K562 (cell line): ENCODE data around the gene HOXB3. TPM values are rescaled to one million over a fixed set of nuclear protein-coding genes. Genes with fewer than 3 reads are reported as not detected.

Experiments used
- CBX5 ChIP-seq: IDR thresholded peaks from 2 replicates; pipeline ENCODE4 v1.6.1; 2014; ENCODE audit warnings: low read depth, borderline replicate concordance
- HMGN3 ChIP-seq: IDR thresholded peaks from 2 replicates; pipeline ENCODE4 v1.6.1; 2011; ENCODE audit warnings: borderline replicate concordance, low read depth, mild to moderate bottlenecking, mixed read lengths, low read length; ENCODE audit not compliant: insufficient read length; ENCODE audit errors: extremely low read depth
- KDM5B ChIP-seq: fragments of 200-600 bp; sonication (generic); IDR thresholded peaks from 2 replicates; pipeline ENCODE4 v1.6.1; 2012; ENCODE audit warnings: low read depth, mild to moderate bottlenecking, moderate library complexity, low read length, control low read depth, inconsistent platforms; ENCODE audit not compliant: insufficient replicate concordance
- NFIC ChIP-seq: fragments of 450-650 bp; IDR thresholded peaks from 2 replicates; pipeline ENCODE4 v1.6.1; 2017; ENCODE audit warnings: mild to moderate bottlenecking, inconsistent platforms
- PCBP1 ChIP-seq: fragments of 200-400 bp; formaldehyde crosslinking; IDR thresholded peaks from 2 replicates; pipeline ENCODE4 v1.6.1; 2018; ENCODE audit warnings: mild to moderate bottlenecking, low read depth, low read length; ENCODE audit not compliant: poor library complexity, severe bottlenecking
- POLR2A ChIP-seq: fragments of 450-650 bp; conservative IDR thresholded peaks from 2 replicates; pipeline ENCODE4 v1.6.1; 2016
- SIN3A ChIP-seq, 2 experiments: fragments of 150-350 bp in 1 of 2; IDR thresholded peaks; 2 replicates each; pipeline ENCODE4 v1.6.1; 2011 to 2016; ENCODE audit warnings: borderline replicate concordance in 2 of 2, low read depth in 2 of 2, low read length in 2 of 2, mild to moderate bottlenecking in 2 of 2, moderate library complexity in 2 of 2; ENCODE audit not compliant: control insufficient read depth in 1 of 2
- ZNF165 ChIP-seq: fragments of 250-450 bp; sonication (Bioruptor Pico); IDR thresholded peaks from 2 replicates; pipeline ENCODE4 v1.4.0; 2020; ENCODE audit warnings: borderline replicate concordance
- ZNF507 ChIP-seq: conservative IDR thresholded peaks from 2 replicates; pipeline ENCODE4 v1.6.1; 2017; ENCODE audit warnings: missing genetic modification characterization, missing compliant biosample characterization
- polyA plus RNA-seq, 8 experiments: library from polyadenylated mRNA; depleted of rRNA in 4 of 8; stranded (reverse) in 5 of 8; unstranded in 3 of 8; fragments of >200 nt; fragmentation: Nextera tagmentation in 2 of 8; fragmentation: Illumina TruSeq in 1 of 8; extraction: Ambion mirVana in 2 of 8; extraction: Trizol in 1 of 8; gene quantifications; 2 replicates each; pipeline versions ENCODE4 v1.2.1 to v1.2.3, GENCODE V29; 2011 to 2014; ENCODE audit warnings: inconsistent platforms in 1 of 8, missing spikeins in 1 of 8
- total RNA-seq, 7 experiments: library from RNA; depleted of rRNA in 6 of 7; stranded (reverse); fragments of >200 nt in 6 of 7; fragmentation: Illumina TruSeq in 2 of 7; extraction: Trizol in 2 of 7; gene quantifications; 2 replicates each; pipeline versions ENCODE4 v1.2.1 to v1.2.3, GENCODE V29; 2011 to 2021; ENCODE audit warnings: low replicate concordance in 1 of 7
- TF ChIP-seq, protein P1 (sequence below), 2 experiments: fragments of 450-650 bp in 1 of 2; sonication (generic) in 1 of 2; formaldehyde crosslinking in 1 of 2; IDR thresholded peaks; 2 replicates each; pipeline versions ENCODE4 v1.7.1 to v1.9.0; 2016 to 2022; ENCODE audit warnings: inconsistent platforms in 1 of 2, mild to moderate bottlenecking in 1 of 2, missing genetic modification reagents in 1 of 2
- TF ChIP-seq, protein P2 (sequence below), 2 experiments: IDR thresholded peaks in 1 of 2; conservative IDR thresholded peaks in 1 of 2; 2 replicates each; pipeline ENCODE4 v1.6.1; 2016; ENCODE audit warnings: low read depth in 2 of 2, mild to moderate bottlenecking in 1 of 2, missing compliant biosample characterization in 1 of 2, missing genetic modification characterization in 1 of 2, moderate library complexity in 1 of 2
- TF ChIP-seq, protein P3 (sequence below): fragments of 200-800 bp; sonication (Bioruptor generic); IDR thresholded peaks from 2 replicates; pipeline ENCODE4 v1.6.1; 2017; ENCODE audit warnings: missing genetic modification characterization, missing compliant biosample characterization

Gene HOXB3
- total and polyA plus RNA-seq, 9 of the 15 experiments (the other 6 are each of a cell fraction or from before 2014, with no cell fraction given) = 2.4 to 41.3 (median 20.2) TPM

DNA sequence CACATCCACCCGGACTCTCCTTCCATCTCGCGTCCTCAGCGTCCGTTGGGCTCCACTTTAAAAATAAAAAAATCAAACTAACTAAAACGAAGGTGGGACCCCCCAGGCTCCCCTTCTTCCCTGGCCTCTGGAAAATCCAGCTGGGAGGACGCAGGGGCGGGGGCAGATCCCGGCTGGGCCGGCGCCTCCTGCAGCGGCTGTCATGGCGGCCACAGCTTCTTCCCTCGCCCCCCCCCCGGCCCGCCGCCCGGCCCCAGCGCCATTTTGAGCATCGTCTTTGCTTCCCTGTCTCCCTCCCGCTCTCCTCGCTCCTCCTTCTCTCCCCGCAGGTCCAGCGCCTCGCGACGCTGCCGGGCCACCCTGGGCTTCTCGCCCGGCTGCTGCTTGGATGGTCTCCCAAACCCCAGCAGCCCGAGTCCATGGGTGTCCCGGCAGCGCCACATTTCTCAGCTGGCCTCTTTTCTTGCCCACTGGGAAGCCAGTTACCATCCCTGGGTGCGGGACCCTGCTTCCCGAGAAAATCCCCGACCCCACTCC is 48.4 kb downstream of the HOXB3 start (continued):
- TF ChIP-seq, protein P1, sequence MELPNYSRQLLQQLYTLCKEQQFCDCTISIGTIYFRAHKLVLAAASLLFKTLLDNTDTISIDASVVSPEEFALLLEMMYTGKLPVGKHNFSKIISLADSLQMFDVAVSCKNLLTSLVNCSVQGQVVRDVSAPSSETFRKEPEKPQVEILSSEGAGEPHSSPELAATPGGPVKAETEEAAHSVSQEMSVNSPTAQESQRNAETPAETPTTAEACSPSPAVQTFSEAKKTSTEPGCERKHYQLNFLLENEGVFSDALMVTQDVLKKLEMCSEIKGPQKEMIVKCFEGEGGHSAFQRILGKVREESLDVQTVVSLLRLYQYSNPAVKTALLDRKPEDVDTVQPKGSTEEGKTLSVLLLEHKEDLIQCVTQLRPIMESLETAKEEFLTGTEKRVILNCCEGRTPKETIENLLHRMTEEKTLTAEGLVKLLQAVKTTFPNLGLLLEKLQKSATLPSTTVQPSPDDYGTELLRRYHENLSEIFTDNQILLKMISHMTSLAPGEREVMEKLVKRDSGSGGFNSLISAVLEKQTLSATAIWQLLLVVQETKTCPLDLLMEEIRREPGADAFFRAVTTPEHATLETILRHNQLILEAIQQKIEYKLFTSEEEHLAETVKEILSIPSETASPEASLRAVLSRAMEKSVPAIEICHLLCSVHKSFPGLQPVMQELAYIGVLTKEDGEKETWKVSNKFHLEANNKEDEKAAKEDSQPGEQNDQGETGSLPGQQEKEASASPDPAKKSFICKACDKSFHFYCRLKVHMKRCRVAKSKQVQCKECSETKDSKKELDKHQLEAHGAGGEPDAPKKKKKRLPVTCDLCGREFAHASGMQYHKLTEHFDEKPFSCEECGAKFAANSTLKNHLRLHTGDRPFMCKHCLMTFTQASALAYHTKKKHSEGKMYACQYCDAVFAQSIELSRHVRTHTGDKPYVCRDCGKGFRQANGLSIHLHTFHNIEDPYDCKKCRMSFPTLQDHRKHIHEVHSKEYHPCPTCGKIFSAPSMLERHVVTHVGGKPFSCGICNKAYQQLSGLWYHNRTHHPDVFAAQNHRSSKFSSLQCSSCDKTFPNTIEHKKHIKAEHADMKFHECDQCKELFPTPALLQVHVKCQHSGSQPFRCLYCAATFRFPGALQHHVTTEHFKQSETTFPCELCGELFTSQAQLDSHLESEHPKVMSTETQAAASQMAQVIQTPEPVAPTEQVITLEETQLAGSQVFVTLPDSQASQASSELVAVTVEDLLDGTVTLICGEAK (IDR thresholded peaks at IDR 0.05) = no peak
- TF ChIP-seq, protein P1 (CRISPR knock-in tag; IDR thresholded peaks at IDR 0.05) = no peak
- TF ChIP-seq HMGN3 = peak; percentile 68
- peak; percentile 72 for TF ChIP-seq KDM5B
- TF ChIP-seq POLR2A = peak; percentile 76
- no peak for TF ChIP-seq CBX5
- peak; percentile 32 for TF ChIP-seq PCBP1
- TF ChIP-seq SIN3A (IDR thresholded peaks at IDR 0.05; ENCODE audit: borderline replicate concordance in 2 of 2, control insufficient read depth in 1 of 2, low read depth in 2 of 2, low read length in 2 of 2) = peak in 1 of 2 experiments; percentile 7; a peak in 1 of 4 replicates
- TF ChIP-seq ZNF165 (CRISPR knock-in tag) = peak; percentile 9; the same call in 1 of the 2 replicates
- 0 out of 2 replicates have a peak, but pooled peaks have one; percentile 2 for TF ChIP-seq NFIC
- TF ChIP-seq, protein P2, sequence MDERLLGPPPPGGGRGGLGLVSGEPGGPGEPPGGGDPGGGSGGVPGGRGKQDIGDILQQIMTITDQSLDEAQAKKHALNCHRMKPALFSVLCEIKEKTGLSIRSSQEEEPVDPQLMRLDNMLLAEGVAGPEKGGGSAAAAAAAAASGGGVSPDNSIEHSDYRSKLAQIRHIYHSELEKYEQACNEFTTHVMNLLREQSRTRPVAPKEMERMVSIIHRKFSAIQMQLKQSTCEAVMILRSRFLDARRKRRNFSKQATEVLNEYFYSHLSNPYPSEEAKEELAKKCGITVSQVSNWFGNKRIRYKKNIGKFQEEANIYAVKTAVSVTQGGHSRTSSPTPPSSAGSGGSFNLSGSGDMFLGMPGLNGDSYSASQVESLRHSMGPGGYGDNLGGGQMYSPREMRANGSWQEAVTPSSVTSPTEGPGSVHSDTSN (CRISPR knock-in tag; IDR thresholded peaks at IDR 0.05; ENCODE audit: low read depth) = no peak
- TF ChIP-seq, protein P2 (tag; conservative IDR thresholded peaks at IDR 0.05; ENCODE audit: low read depth) = no peak
- TF ChIP-seq ZNF507 (tag) = no peak
- TF ChIP-seq, protein P3, sequence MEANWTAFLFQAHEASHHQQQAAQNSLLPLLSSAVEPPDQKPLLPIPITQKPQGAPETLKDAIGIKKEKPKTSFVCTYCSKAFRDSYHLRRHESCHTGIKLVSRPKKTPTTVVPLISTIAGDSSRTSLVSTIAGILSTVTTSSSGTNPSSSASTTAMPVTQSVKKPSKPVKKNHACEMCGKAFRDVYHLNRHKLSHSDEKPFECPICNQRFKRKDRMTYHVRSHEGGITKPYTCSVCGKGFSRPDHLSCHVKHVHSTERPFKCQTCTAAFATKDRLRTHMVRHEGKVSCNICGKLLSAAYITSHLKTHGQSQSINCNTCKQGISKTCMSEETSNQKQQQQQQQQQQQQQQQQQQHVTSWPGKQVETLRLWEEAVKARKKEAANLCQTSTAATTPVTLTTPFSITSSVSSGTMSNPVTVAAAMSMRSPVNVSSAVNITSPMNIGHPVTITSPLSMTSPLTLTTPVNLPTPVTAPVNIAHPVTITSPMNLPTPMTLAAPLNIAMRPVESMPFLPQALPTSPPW (CRISPR knock-in tag) = peak; percentile 97
